ENCODE data around the gene POLN. TPM values are rescaled to one million over a fixed set of nuclear protein-coding genes. Genes with fewer than 3 reads are reported as not detected.
A peak's percentile ranks its signal among the peaks of the same experiment; 100 is the strongest.

POLN gene
- polyA plus RNA-seq, 1 experiment, result 1.5 TPM

- peaks cover 2% of the 10 kb centered on the region for H3K27me3 ChIP-seq (ENCODE audit: control insufficient read depth, insufficient read depth, low read length)
- no peaks in the 10 kb centered on the region for H3K36me3 ChIP-seq (ENCODE audit: control insufficient read depth, insufficient read depth, low read length)
- DNase-seq (ENCODE audit: low read depth), result no peak
- no peak overlapping the region for H3K4me3 ChIP-seq (ENCODE audit: low read depth, low read length)
- ChIA-PET POLR2A (no interaction called here), CTCF (no interaction called here)
- no peak for TF ChIP-seq CTCF (IDR thresholded peaks at IDR 0.05; ENCODE audit: insufficient read depth, low read depth, low read length)
Measured at GRCh38 chr4:2089222-2089621, 152.7 kb downstream of the POLN start.

- ChIA-PET POLR2A (no interaction called here), CTCF (no interaction called here)
- Histone ChIP-seq H3K4me3 (ENCODE audit: low read depth, low read length) (no peak overlapping the region), H3K27me3 (ENCODE audit: control insufficient read depth, insufficient read depth, low read length) (peaks cover 2% of the 10 kb centered on the region), H3K36me3 (ENCODE audit: control insufficient read depth, insufficient read depth, low read length) (no peaks in the 10 kb centered on the region)
- TF ChIP-seq CTCF (IDR thresholded peaks at IDR 0.05; ENCODE audit: insufficient read depth, low read depth, low read length), result 0 out of 2 replicates have a peak, but pooled peaks have one; percentile 19
- DNase-seq (ENCODE audit: low read depth), result no peak
Measured at GRCh38 chr4:2087170-2087569, 154.8 kb downstream of the POLN start.

GRCh38 chr4:2085496-2085901 lies 156.4 kb downstream of the POLN start:
- DNase-seq (ENCODE audit: low read depth), result no peak
- ChIA-PET CTCF (no interaction called here), POLR2A (no interaction called here)
- Histone ChIP-seq H3K27me3 (ENCODE audit: control insufficient read depth, insufficient read depth, low read length) (no peaks in the 10 kb centered on the region; the same call in none of the 2 replicates), H3K4me3 (ENCODE audit: low read depth, low read length) (no peak overlapping the region), H3K36me3 (ENCODE audit: control insufficient read depth, insufficient read depth, low read length) (no peaks in the 10 kb centered on the region)
- TF ChIP-seq CTCF (IDR thresholded peaks at IDR 0.05; ENCODE audit: insufficient read depth, low read depth, low read length), result no peak

- DNase-seq (ENCODE audit: low read depth), result no peak
- Histone ChIP-seq H3K4me3 (ENCODE audit: low read depth, low read length) (no peak overlapping the region), H3K27me3 (ENCODE audit: control insufficient read depth, insufficient read depth, low read length) (no peaks in the 10 kb centered on the region; the same call in 1 of the 2 replicates), H3K36me3 (ENCODE audit: control insufficient read depth, insufficient read depth, low read length) (no peaks in the 10 kb centered on the region)
- ChIA-PET POLR2A (no interaction called here), CTCF (no interaction called here)
- TF ChIP-seq CTCF (IDR thresholded peaks at IDR 0.05; ENCODE audit: insufficient read depth, low read depth, low read length), result no peak
Measured at GRCh38 chr4:2084316-2084715, 157.6 kb downstream of the POLN start.

GRCh38 chr4:2083826-2084160 lies 158.1 kb downstream of the POLN start:
- CTCF ChIA-PET, result no interaction called here
- no peak for DNase-seq (ENCODE audit: low read depth)

More at GRCh38 chr4:2083826-2084160, 158.1 kb downstream of the POLN start:
- POLR2A ChIA-PET, result no interaction called here
- TF ChIP-seq CTCF (IDR thresholded peaks at IDR 0.05; ENCODE audit: insufficient read depth, low read depth, low read length), result no peak
- Histone ChIP-seq H3K36me3 (ENCODE audit: control insufficient read depth, insufficient read depth, low read length) (no peaks in the 10 kb centered on the region), H3K4me3 (ENCODE audit: low read depth, low read length) (no peak overlapping the region), H3K27me3 (ENCODE audit: control insufficient read depth, insufficient read depth, low read length) (no peaks in the 10 kb centered on the region; the same call in 1 of the 2 replicates)

Measured in BJ (cell line).